Activated T-cell treated with anti-CD3 and anti-CD28 coated beads, Interleukin-2, amount 50 U/mL, for 4 hours (primary cell): ENCODE results near the gene MCF2L. TPM values are rescaled to one million over a fixed set of nuclear protein-coding genes. Genes with fewer than 3 reads are reported as not detected.

Experiments
- ATAC-seq, 2 donors: fragments of 200-7000 bp; cut with Tn5 transposase; one replicate each; pipeline ENCODE4 v1.10.0; 2021
- DNase-seq: peaks from one replicate; pipeline ENCODE4 v3.0.0-alpha.2; 2020
- H3K27me3 Mint-ChIP-seq: one replicate; pipeline ENCODE4 v1.8.0; 2021; ENCODE audit warnings: low read depth, mixed read lengths
- H3K36me3 Mint-ChIP-seq: one replicate; pipeline ENCODE4 v1.8.0; 2022; ENCODE audit warnings: mixed read lengths; ENCODE audit not compliant: insufficient read depth
- H3K4me1 Mint-ChIP-seq: one replicate; pipeline ENCODE4 v1.8.0; 2021; ENCODE audit warnings: low read depth, mixed read lengths
- H3K4me3 Mint-ChIP-seq: one replicate; pipeline ENCODE4 v1.8.0; 2021; ENCODE audit warnings: mild to moderate bottlenecking, moderate library complexity, mixed read lengths
- H3K9me3 Mint-ChIP-seq: one replicate; pipeline ENCODE4 v1.8.0; 2021; ENCODE audit warnings: mixed read lengths
- total RNA-seq, 3 donors: library from RNA; stranded (reverse); gene quantifications; one replicate each; pipeline ENCODE4 v1.2.1, GENCODE V29; 2021

MCF2L gene
- total RNA-seq, 3 donors from 2014 or later, result 8.6 to 9.3 (median 8.9) TPM

GRCh38 chr13:113059891-113060290, 90.9 kb downstream of the MCF2L start:
- H3K27me3 Mint-ChIP-seq, result no peaks in the 10 kb centered on the region
- ATAC-seq, result no peak

DNA sequence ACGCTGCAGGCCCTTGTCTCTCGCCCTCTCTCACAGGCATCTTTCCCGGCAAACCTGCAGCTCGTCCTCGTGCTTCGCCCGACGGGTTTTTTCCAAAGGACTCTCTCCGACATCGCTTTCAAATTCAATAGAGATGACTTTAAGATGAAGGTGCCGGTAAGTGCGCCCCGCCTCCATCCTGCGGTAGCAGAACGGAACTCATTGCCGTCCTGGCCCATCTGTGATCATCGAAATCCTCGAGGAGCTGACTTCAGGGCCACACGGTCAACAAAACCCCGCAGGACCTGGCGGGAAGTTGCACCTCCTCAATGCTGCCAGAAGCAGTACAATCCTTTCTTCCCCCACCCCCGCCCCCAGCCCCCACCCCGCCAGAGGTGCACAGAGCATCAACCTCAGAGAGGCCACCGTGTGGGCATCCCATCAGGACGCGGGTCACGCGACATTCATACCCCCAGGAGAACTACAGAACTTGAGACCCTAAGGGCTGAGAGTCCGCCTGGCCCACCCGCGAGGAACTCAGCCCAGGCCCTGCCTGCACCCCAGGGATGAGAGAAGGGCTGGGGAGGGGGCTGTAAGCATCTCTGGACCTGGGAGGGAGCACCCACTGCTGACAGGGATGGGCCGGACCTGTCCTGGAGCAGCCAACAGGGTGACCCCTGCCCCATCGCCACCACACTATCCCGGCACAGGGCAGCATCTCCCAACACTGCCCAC, 91.7 kb downstream of the MCF2L start:
- Mint-ChIP-seq H3K9me3 (no peaks in the 10 kb centered on the region), H3K36me3 (peaks cover 2% of the 10 kb centered on the region), H3K27me3 (no peaks in the 10 kb centered on the region), H3K4me3 (no peak overlapping the region), H3K4me1 (no peaks in the 10 kb centered on the region)
- DNase-seq (no peak), ATAC-seq (no peak)

More at GRCh38 chr13:113059891-113060290, 90.9 kb downstream of the MCF2L start:
- Mint-ChIP-seq H3K4me1 (no peaks in the 10 kb centered on the region), H3K36me3 (peaks cover 2% of the 10 kb centered on the region), H3K9me3 (no peaks in the 10 kb centered on the region), H3K4me3 (no peak overlapping the region)
- DNase-seq, result no peak

DNA sequence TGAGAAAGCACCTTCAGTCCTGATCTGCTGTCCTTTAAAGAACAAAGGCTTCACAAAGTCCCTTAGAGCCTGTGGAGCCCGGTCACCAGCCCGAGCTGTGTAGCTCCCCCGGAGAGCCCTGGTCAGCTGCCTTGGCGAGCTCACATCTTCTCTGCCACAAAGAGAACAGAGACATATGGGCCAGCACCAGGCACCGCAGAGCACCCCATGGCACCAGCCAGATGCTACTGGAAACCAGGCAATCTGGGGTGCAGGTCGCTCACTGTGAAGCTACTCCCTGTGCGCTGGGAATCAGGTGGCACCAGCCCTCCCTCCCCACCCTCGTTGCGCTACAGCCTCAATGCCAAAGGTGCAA, 92.2 kb downstream of the MCF2L start:
- no peaks in the 10 kb centered on the region for H3K9me3 Mint-ChIP-seq
- H3K4me3 Mint-ChIP-seq, result no peak overlapping the region
- no peak for ATAC-seq
- no peaks in the 10 kb centered on the region for H3K4me1 Mint-ChIP-seq
- no peaks in the 10 kb centered on the region for H3K27me3 Mint-ChIP-seq
- no peak for DNase-seq
- H3K36me3 Mint-ChIP-seq, result peaks cover 2% of the 10 kb centered on the region

GRCh38 chr13:113061796-113062425, 92.9 kb downstream of the MCF2L start:
- Mint-ChIP-seq H3K4me3 (no peak overlapping the region), H3K9me3 (no peaks in the 10 kb centered on the region), H3K27me3 (no peaks in the 10 kb centered on the region), H3K4me1 (no peaks in the 10 kb centered on the region), H3K36me3 (peaks cover 2% of the 10 kb centered on the region)
- ATAC-seq (no peak), DNase-seq (no peak)

DNA sequence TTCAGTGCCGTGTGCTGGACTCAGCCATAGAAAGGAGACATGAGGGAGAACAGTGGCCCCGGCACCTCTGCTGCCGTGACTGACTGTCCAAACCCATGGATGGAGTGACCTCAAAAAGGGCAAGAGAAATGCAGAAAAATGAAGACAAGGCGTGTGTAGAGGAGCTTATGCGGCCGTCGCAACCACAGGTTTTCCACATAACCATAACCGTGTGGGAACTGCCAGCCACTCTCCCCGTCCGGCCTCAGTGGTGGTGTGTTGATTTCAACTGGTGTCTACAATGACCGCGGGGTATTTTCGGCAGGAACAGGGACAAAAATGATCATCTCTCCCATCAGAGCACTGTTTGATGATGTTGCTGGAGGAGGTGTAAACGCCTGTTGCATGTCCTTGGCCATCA, 93.7 kb downstream of the MCF2L start:
- no peak overlapping the region for H3K4me3 Mint-ChIP-seq
- H3K36me3 Mint-ChIP-seq, result peaks cover 2% of the 10 kb centered on the region
- H3K9me3 Mint-ChIP-seq, result no peaks in the 10 kb centered on the region
- ATAC-seq (no peak), DNase-seq (no peak)
- H3K4me1 Mint-ChIP-seq, result no peaks in the 10 kb centered on the region
- H3K27me3 Mint-ChIP-seq, result no peaks in the 10 kb centered on the region

DNA sequence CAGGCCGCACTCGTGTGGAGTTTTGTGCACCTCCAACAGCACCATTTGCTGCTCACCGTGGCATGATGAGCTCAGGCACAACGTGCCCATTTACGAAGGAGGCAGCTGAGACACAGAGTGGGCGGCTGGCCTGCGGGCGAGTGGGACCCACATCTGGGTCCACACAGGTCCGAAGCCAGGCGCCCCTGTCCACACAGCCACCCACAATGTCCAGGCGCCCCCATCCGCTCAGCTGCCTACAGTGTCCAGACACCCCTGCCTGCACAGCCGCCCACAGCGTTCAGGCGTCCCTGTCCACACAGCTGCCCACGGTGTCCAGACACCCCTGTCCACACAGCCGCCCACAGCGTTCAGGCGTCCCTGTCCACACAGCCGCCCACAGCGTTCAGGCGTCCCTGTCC, 94.1 kb downstream of the MCF2L start:
- Mint-ChIP-seq H3K4me1 (no peaks in the 10 kb centered on the region), H3K4me3 (no peak overlapping the region), H3K27me3 (no peaks in the 10 kb centered on the region), H3K36me3 (peaks cover 2% of the 10 kb centered on the region), H3K9me3 (no peaks in the 10 kb centered on the region)
- ATAC-seq, result no peak
- DNase-seq, result no peak

GRCh38 chr13:113064000-113064533, 95.1 kb downstream of the MCF2L start:
- no peak for DNase-seq
- Mint-ChIP-seq H3K4me1 (no peaks in the 10 kb centered on the region), H3K27me3 (no peaks in the 10 kb centered on the region), H3K9me3 (no peaks in the 10 kb centered on the region), H3K4me3 (no peak overlapping the region), H3K36me3 (peaks cover 2% of the 10 kb centered on the region)
- ATAC-seq, result no peak

- ATAC-seq (no peak), DNase-seq (no peak)
- no peaks in the 10 kb centered on the region for H3K27me3 Mint-ChIP-seq
- no peaks in the 10 kb centered on the region for H3K4me1 Mint-ChIP-seq
- H3K4me3 Mint-ChIP-seq, result no peak overlapping the region
- peaks cover 2% of the 10 kb centered on the region for H3K36me3 Mint-ChIP-seq
- no peaks in the 10 kb centered on the region for H3K9me3 Mint-ChIP-seq
These were observed 95.8 kb downstream of the MCF2L start for GRCh38 chr13:113064534-113065405.

DNA sequence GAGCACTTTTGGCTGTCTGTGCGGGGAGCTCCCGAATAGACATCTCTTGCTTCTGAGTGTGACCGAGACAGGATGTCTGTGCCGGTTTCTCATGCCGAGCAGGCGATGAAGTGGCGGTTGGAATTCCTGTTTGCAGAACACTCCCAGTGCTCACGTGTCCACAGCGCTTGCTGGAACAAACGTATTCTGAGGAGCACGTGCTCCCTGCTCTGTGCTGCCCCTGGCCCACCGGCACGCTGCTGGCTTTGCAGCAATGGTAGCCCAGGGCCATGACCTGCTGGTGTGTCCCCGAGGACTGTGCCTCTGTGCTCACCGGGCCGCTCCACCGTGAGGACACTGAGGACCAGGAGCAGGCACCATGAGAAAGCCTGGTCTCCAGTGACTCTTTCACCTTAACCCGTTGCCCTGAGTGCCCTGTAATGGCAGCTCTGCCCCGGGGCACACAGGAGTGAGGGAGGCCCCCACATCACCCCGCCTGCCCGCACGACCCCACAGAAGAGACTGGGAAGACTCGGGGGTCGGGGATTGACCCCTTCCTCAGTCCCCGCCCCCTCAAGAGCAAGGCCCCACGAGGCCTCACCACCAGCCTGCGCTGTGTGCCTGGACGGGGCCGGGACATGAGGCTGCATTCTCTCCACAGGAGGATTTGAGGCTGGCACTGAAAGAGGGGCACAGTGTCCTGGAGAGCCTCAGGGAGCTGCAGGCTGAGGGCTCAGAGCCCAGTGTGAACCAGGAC, 96.6 kb downstream of the MCF2L start:
- no peak overlapping the region for H3K4me3 Mint-ChIP-seq
- ATAC-seq (no peak), DNase-seq (no peak)
- no peaks in the 10 kb centered on the region for H3K9me3 Mint-ChIP-seq
- no peaks in the 10 kb centered on the region for H3K4me1 Mint-ChIP-seq
- H3K36me3 Mint-ChIP-seq, result peaks cover 6% of the 10 kb centered on the region
- H3K27me3 Mint-ChIP-seq, result no peaks in the 10 kb centered on the region

DNA sequence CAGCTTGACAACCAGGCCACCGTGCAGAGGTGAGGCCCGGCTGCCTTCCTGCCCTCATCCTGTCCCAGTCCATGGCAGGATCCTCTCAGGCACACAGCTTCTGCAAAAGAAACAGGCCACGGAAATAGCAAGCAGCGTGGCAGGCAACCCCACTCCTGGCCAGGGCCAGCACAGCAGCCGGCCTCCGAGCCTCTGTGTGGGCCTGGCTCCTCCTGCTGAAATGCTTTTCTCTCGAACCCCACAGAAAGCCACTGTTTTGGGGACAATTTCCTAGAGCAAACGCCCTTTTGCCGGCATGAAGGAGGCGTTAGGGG, 97.1 kb downstream of the MCF2L start:
- H3K4me3 Mint-ChIP-seq, result no peak overlapping the region
- H3K36me3 Mint-ChIP-seq, result peaks cover 11% of the 10 kb centered on the region
- ATAC-seq (no peak), DNase-seq (no peak)
- H3K4me1 Mint-ChIP-seq, result no peaks in the 10 kb centered on the region
- H3K27me3 Mint-ChIP-seq, result no peaks in the 10 kb centered on the region
- peaks cover under 1% of the 10 kb centered on the region for H3K9me3 Mint-ChIP-seq

DNA sequence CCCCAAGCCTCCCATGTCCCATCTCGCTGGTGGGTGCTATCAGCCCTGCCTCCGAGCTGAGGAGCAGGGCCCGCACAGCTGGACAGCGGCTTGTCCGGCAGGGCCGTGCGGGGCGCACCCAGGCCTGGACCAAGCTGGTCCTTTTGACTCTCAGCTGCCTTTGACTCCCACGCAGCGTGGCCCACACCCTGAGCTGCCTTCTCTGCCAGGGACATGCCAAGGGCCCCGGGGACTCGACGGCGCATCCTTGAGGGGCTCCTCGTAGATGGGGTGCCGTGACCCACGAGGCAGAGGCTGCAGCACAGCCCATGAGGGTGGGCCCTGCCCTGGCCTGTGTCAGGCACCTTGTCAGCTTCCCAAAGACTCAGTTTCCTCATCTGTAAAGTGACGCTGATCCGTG, 97.7 kb downstream of the MCF2L start:
- Mint-ChIP-seq H3K9me3 (peaks cover 7% of the 10 kb centered on the region), H3K4me3 (no peak overlapping the region)

GRCh38 chr13:113069861-113070805, 101.1 kb downstream of the MCF2L start:
- Mint-ChIP-seq H3K4me1 (no peaks in the 10 kb centered on the region), H3K9me3 (peaks cover 18% of the 10 kb centered on the region), H3K27me3 (no peaks in the 10 kb centered on the region), H3K4me3 (no peak overlapping the region), H3K36me3 (peaks cover 21% of the 10 kb centered on the region)
- DNase-seq (no peak), ATAC-seq (no peak)

More for the DNA sequence above, 97.7 kb downstream of the MCF2L start:
- H3K4me1 Mint-ChIP-seq, result no peaks in the 10 kb centered on the region
- no peaks in the 10 kb centered on the region for H3K27me3 Mint-ChIP-seq
- DNase-seq (no peak), ATAC-seq (no peak)
- peaks cover 17% of the 10 kb centered on the region for H3K36me3 Mint-ChIP-seq

DNA sequence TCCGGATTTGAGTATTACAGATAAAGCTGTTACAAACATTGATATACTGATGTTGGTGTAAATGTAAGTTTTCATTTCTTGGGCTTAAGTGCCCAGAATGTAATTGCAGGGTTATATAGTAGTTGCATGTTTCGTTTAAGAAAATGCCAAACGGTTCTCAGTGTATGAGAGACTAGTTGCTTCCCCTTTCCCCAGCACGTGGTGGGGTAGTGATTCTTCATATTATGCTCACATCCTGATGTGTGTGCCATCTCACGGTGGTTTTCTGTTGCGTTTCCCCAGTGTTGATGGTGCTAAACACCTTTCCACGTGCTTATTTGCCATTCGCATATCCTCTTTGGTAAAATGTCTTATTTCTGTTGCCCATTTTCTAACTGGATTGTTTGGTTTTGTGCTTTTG, 101.8 kb downstream of the MCF2L start:
- DNase-seq (no peak), ATAC-seq (no peak)
- Mint-ChIP-seq H3K27me3 (no peaks in the 10 kb centered on the region), H3K4me1 (no peaks in the 10 kb centered on the region), H3K4me3 (no peak overlapping the region), H3K9me3 (peaks cover 18% of the 10 kb centered on the region), H3K36me3 (peaks cover 24% of the 10 kb centered on the region)
